ENCODE data around the gene ITIH3.

ITIH3 gene

GRCh38 chr3:52794612-52795099 is at the start of gene ITIH3:
ITIH3 (plus strand) TSS chr3:52794796; CDS start chr3:52794804, 8 bp downstream.
- no peak for FAIRE-seq
- TF ChIP-seq CTCF (IDR thresholded peaks at IDR 0.05; ENCODE audit: insufficient read depth, missing control alignments) = no peak
- no peak for DNase-seq (ENCODE audit: insufficient read length, low spot score)

DNA sequence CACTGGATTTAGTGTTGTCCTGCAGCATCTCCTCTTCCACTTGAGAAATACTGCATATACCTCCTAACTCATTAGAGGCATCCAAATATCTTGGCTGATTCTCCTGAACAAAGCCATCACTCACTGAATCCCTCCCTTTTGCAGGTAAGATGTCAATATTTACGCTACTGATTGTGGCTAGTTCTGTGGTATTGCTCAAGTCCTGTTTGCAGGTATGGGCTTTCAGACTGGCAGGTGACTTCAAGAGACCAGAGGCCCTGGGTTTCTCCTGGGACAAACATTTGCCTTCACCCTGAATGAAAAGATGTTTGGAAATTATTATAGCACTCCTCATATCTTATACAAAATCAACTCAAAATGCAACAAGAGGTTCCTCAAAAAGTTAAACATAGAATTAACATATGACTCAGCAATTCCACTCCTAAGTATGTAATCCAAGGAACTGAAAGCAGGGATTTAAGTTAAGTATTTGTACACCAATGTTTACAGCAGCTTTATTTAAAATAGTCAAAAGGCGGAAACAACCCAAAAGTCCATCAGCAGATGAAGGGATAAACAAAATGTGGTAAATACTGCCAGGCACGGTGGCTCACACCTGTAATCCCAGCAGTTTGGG is 42.4 kb upstream of the ITIH3 start:
- FAIRE-seq = no peak

DNA sequence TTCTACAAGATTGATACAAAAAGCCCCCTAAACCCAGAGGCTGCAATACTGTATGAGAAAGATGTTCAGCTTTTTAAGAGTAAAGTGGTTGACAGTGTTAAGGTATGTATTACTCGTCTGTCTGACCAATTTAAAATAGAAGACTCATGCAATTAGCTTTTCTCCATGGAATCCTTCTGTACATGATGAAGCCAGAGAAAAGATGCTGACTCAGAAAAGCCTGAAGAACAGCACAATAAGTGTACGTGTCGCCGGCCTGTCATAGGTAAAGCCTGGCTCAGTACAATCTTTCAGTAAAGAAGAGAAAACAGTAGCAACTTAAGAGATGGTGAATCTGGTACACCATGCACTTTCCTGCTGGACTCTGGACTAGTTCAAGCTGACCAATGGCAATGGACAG is 40.2 kb upstream of the ITIH3 start:
- no peak for FAIRE-seq
- no peak for TF ChIP-seq CTCF (IDR thresholded peaks at IDR 0.05; ENCODE audit: insufficient read depth, missing control alignments)
- no peak for DNase-seq (ENCODE audit: insufficient read length, low spot score)

More for the DNA sequence above, 42.4 kb upstream of the ITIH3 start:
- DNase-seq (ENCODE audit: insufficient read length, low spot score) = no peak
- no peak for TF ChIP-seq CTCF (IDR thresholded peaks at IDR 0.05; ENCODE audit: insufficient read depth, missing control alignments)

DNA sequence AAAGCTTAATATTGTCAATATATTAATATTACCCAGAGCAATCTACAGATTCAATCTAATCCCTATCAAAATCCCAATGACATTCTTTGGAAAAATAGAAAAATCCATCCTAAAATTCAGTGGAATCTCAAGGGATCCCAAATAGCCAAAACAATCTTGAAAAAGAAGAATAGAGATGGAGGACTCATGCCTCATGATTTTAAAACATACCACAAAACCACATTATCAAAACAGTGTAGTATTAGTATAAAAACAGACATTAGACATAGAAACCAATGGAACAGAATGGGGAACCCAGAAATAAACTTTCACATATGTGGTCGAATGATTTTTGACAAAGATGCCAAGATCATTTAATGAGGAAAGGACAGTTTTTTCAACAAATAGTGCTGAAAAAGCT is 38.5 kb upstream of the ITIH3 start:
- DNase-seq (ENCODE audit: insufficient read length, low spot score) (no peak), FAIRE-seq (peak; percentile 44)
- TF ChIP-seq CTCF (IDR thresholded peaks at IDR 0.05; ENCODE audit: insufficient read depth, missing control alignments) = no peak

GRCh38 chr3:52763466-52763865 is 31.1 kb upstream of the ITIH3 start:
- FAIRE-seq (no peak), DNase-seq (ENCODE audit: insufficient read length, low spot score) (no peak)
- TF ChIP-seq CTCF (IDR thresholded peaks at IDR 0.05; ENCODE audit: insufficient read depth, missing control alignments) = no peak

GRCh38 chr3:52769786-52770455 is 24.7 kb upstream of the ITIH3 start:
- no peak for FAIRE-seq

More at GRCh38 chr3:52769786-52770455, 24.7 kb upstream of the ITIH3 start:
- DNase-seq (ENCODE audit: insufficient read length, low spot score) = no peak
- TF ChIP-seq CTCF (IDR thresholded peaks at IDR 0.05; ENCODE audit: insufficient read depth, missing control alignments) = no peak
